Glomerular visceral epithelial cell (primary cell): ENCODE results near the gene CELF2.

Source experiments
- DNase-seq: peaks from one replicate; pipeline ENCODE4 v3.0.0-alpha.2; 2016; ENCODE audit errors: extremely low spot score

The CELF2 gene

GRCh38 chr10:11326913-11327616, 309.4 kb downstream of the CELF2 start:
- DNase-seq = no peak

- no peak for DNase-seq
Observed at GRCh38 chr10:11328264-11329061, 310.8 kb downstream of the CELF2 start.

GRCh38 chr10:11329062-11329673, 311.5 kb downstream of the CELF2 start:
- no peak for DNase-seq

- no peak for DNase-seq
Observed at GRCh38 chr10:11330383-11331045, 312.8 kb downstream of the CELF2 start.

GRCh38 chr10:11331046-11331577, 313.4 kb downstream of the CELF2 start:
- DNase-seq = no peak

DNA sequence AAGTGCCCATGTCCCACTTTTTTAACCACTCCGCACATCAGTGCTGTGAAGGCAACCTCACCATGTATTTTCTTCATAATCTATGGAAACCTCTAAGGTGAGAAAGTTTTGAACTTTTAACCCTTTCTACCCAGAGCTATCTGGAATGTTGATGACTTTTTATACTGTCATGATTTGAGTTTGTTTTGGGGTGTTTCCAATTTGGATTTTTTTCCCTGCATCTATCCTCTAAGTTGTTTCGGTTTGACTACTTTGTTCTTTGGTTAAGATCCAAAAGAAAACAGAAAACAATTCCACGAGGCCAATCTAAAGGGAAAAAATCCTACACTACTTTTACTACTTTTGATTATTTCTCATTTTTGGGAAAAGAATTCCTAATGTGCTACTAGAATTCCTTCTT, 314.1 kb downstream of the CELF2 start:
- DNase-seq = no peak

- no peak for DNase-seq
Observed at GRCh38 chr10:11332846-11333245, 315.2 kb downstream of the CELF2 start.

DNA sequence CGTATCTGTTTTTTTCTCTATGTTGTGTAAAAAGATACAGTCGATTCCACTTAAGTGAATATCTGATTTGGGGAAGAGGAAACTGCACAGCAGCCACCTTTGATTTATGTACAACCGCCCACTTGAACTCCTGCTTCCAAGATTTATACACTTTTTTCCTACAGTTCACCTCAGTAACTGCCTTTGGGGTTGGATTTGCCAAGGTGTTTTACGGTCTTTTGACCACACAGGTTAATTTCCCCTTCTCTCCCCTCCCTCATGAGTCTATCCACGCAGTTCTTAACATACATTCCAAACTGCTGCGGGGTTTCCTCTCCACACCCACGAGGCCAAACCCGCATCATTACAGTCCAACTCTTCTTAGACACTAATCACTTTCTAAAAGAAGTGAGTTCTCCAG, 316.8 kb downstream of the CELF2 start:
- no peak for DNase-seq

- DNase-seq = no peak
Observed at GRCh38 chr10:11335167-11335652, 317.5 kb downstream of the CELF2 start.

GRCh38 chr10:11335881-11336430, 318.3 kb downstream of the CELF2 start:
- no peak for DNase-seq

GRCh38 chr10:11336722-11337162, 319.1 kb downstream of the CELF2 start:
- DNase-seq = no peak

DNA sequence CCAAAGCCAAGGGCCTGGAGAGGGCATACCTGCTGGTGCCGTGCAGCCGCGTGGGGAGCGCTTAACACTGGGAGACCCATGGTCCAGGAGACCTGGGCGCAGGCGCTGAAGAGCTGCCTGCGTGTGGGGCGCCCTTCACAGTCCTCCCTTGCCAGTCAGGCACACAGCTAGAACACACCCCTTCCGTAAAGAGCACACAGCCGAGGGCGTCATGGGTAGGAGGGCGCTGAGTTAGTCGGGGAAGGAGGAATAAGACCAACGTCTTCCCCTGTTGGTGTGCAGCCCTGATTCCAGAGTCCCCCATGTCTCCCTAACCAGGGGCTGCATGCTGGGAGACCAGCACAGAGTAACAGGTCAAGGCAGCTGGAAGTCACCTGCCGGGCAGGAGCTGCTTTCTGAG, 319.8 kb downstream of the CELF2 start:
- no peak for DNase-seq

GRCh38 chr10:11338160-11338844, 320.6 kb downstream of the CELF2 start:
- DNase-seq = no peak

GRCh38 chr10:11339013-11339412, 321.3 kb downstream of the CELF2 start:
- DNase-seq = no peak

GRCh38 chr10:11339660-11340059, 322.0 kb downstream of the CELF2 start:
- no peak for DNase-seq

- DNase-seq = no peak
Observed at GRCh38 chr10:11341283-11341960, 323.8 kb downstream of the CELF2 start.

- DNase-seq = no peak
Observed at GRCh38 chr10:11344081-11344480, 326.4 kb downstream of the CELF2 start.

DNA sequence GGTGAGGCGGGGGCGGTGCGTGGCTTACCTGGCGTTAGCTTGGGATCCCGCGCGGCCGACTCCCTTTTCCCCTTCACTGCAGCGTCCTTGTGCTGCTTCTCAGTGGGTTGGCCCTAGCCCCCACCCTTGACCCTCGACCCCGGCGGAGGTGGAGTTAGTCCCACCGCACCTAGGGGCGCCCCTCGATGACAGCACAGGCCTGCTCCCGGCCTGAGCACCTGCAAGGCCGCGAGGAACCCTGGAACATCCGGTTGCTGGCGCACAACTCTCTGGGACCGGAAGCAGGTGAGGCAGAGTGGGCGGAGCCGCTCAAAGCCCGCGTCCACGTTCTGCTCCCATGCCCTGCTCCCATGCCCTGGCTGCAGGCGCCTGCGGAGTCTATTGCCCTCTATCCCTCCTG, 326.9 kb downstream of the CELF2 start:
- DNase-seq = no peak

DNA sequence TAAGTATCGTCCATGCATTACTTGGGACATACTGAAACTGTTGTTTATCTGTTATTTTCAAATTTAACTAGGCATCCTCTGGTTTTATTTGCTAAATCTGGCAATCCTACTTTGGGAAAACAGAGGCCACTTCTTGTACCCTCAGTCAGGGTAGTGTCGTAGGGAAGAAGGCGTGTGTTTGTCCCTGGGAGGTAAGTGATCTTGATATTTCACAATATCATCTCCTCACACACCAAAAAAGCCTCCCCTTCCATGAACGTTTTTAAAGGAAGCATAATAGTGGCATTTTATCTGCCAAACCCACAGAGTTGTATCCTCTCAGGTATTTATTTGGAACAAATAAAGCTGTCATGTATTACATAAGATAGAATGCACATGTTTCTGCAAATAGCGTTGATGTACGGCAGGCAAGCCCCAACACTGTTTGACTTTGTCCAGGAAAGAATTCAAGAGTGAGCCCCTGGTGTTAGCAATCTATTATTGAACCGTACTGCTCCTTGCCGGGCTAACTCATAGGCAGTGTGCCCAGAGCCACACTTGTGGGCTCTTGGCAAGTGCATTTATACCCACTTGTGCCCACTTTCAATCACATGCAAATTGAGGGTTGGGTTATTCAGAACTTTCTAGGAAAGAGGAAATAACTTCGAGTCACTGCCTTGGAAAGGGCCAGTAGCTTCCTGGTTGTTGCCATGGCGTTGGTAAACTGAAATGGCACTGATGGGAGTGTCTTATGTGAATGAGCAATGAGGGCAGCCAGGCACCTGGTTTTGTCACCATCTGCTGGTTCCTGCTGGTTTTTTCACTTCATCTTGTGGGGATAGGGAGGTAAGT, 327.8 kb downstream of the CELF2 start:
- DNase-seq = no peak
